Omental fat pad (tissue), 4 donors: ENCODE data around the gene TNFRSF8. TPM values are rescaled to one million over a fixed set of nuclear protein-coding genes. Genes with fewer than 3 reads are reported as not detected.

Source experiments
- ATAC-seq: fragments of 150-250 bp; one replicate; pipeline ENCODE4 v1.9.1; 2016; ENCODE audit warnings: mild to moderate bottlenecking, moderate library complexity; ENCODE audit not compliant: low FRiP score
- DNase-seq: peaks from one replicate; pipeline ENCODE4 v3.0.0-alpha.2; 2019; ENCODE audit warnings: low spot score
- CTCF ChIP-seq, 3 donors: fragments of 450-650 bp; IDR thresholded peaks; one replicate each; pipeline ENCODE4 v1.5.1; 2016 to 2017; ENCODE audit warnings: antibody characterized with exemption in 3 of 3, mild to moderate bottlenecking in 3 of 3, moderate library complexity in 2 of 3
- total RNA-seq, 4 donors: library from RNA; depleted of rRNA; stranded (reverse); fragments of >200 nt; gene quantifications; one replicate each; pipeline ENCODE4 v1.1.0, GENCODE V29; 2016

The TNFRSF8 gene
- total RNA-seq, 4 donors from 2014 or later: 2.9 to 31.9 (median 5.1) TPM

- ATAC-seq (peak; percentile 37), DNase-seq (no peak)
- TF ChIP-seq CTCF (IDR thresholded peaks at IDR 0.05): no peak
These were observed 90.2 kb downstream of the TNFRSF8 start for GRCh38 chr1:12153181-12153785.

GRCh38 chr1:12155328-12155727 is 92.2 kb downstream of the TNFRSF8 start:
- no peak for ATAC-seq
- no peak for DNase-seq
- TF ChIP-seq CTCF (IDR thresholded peaks at IDR 0.05): no peak

- no peak for TF ChIP-seq CTCF (IDR thresholded peaks at IDR 0.05)
- ATAC-seq: peak; percentile 57
- no peak for DNase-seq
These were observed 94.5 kb downstream of the TNFRSF8 start for GRCh38 chr1:12157366-12158231.

GRCh38 chr1:12158357-12159092 is 95.4 kb downstream of the TNFRSF8 start:
- TF ChIP-seq CTCF (IDR thresholded peaks at IDR 0.05): no peak
- DNase-seq (no peak), ATAC-seq (no peak)

- no peak for DNase-seq
- no peak for TF ChIP-seq CTCF (IDR thresholded peaks at IDR 0.05)
- ATAC-seq: no peak
These were observed 96.7 kb downstream of the TNFRSF8 start for GRCh38 chr1:12159816-12160215.

GRCh38 chr1:12161324-12161661 is 98.2 kb downstream of the TNFRSF8 start:
- no peak for DNase-seq
- ATAC-seq: no peak
- no peak for TF ChIP-seq CTCF (IDR thresholded peaks at IDR 0.05)
